Ureter (tissue), 1 donor: Measurements from ENCODE around the gene OR52E1. TPM values are rescaled to one million over a fixed set of nuclear protein-coding genes. Genes with fewer than 3 reads are reported as not detected.
"Not testable (repeated sequence)": the region's sequence is repeated elsewhere in the genome, so short reads cannot be mapped to it uniquely, and the experiment has no call there.

Source experiments
- DNase-seq: peaks from one replicate; pipeline ENCODE4 v3.0.0-alpha.2; 2020; ENCODE audit warnings: low spot score
- total RNA-seq: library from RNA; stranded (reverse); gene quantifications from one replicate; pipeline ENCODE4 v1.2.4, GENCODE V29; 2023
- donor health status: DM: yes; HTN: yes; CAD: no.

Gene OR52E1
- not detected for total RNA-seq

DNA sequence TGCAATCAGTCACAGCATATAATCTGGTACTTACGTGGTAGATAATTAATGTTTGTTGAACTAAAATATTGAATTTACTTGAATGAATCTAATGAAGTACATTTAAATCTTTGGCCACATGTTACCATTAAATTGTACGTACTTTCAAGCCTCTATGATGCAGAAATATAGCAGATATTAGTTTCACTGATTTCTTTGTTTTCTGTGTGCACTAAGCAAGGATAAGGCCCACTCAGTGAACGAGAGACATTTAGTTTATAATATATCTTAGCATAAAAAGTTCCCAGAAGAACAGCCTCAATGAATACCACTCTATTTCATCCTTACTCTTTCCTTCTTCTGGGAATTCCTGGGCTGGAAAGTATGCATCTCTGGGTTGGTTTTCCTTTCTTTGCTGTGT, at the start of gene OR52E1:
TSS of gene OR52E1 (plus strand) at position 301 of the 400 bp plus-strand sequence.
- no peak for DNase-seq

DNA sequence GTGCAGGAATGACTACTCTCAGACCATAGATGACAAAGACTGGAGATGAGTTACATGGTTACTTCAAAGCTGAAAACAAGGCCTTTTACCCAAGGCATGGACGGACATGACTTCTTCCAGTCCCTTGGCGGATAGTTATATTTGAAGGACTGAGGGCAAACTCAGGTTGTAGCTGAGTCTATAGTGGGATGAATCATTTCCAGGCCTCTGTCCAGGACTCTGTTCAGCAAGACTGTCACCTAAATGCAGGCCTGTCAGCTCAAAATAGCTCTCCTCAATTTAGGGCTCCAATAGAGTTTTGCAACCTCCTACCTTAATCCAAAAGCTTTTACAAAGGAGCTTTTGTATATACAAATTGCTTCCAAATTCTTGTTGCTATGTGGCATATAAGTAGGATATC, 47.4 kb upstream of the OR52E1 start:
- no peak for DNase-seq

DNA sequence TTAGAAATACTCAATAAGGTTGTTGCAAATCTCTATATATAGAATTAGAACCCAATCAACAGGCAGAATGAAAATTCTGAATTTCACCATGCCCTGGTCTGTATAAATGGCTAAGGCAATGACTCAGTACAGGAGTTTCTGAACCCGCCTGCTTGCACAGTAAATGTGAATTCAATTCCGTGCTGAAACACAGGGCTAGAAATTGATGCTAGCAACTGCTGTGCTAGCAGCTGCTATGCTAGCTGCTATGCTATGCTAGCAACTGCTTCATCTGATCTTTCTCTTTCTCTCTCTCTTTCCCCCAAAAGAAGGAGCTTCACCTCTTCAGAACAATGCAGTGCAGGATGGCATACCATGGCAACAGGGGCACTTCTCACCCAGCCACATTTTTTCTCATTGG, 32.7 kb upstream of the OR52E1 start:
- no peak for DNase-seq

DNA sequence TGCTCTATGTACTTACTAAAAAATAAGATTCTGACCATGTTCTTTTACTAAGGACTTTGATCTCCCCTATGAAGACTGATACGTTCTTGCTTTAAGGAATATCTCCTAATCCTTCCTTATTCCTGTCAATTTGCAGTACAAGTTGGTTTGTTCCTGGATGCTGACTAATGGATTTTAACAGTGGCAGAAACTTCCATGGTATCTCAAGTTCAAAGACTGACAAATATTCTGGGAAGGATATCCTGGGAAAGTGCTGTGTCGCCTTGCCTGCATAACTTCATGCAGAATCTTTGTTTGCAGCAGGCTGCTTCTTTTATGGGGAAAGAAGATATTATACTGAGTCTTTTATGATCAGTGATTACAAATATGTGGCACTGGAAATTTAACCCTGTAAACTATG, 31.4 kb upstream of the OR52E1 start:
- no peak for DNase-seq

DNA sequence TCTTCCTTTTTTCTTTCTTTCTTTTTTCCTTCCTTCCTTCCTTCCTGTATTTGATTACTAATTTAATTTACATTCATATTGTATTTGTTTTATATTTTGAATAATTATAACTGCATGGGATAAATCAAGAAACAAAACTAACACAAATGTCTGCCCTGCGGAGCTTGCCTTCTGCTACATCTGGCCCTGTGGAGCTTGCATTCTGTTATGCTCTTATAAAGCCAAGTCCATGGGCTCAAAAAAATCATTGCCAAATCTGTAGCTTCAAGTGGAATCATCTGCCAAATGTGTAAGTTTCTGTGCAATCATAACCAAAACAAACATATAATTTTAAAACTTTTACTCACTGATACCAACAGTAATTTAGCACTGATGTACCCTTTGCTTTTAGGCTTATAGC, 31.0 kb upstream of the OR52E1 start:
- DNase-seq = no peak

- DNase-seq = no peak
These were observed 28.5 kb upstream of the OR52E1 start for GRCh38 chr11:5040876-5041275.

- DNase-seq = no peak
These were observed 27.3 kb upstream of the OR52E1 start for GRCh38 chr11:5042091-5042490.

GRCh38 chr11:5043380-5043779, 26.0 kb upstream of the OR52E1 start:
- DNase-seq = no peak

DNA sequence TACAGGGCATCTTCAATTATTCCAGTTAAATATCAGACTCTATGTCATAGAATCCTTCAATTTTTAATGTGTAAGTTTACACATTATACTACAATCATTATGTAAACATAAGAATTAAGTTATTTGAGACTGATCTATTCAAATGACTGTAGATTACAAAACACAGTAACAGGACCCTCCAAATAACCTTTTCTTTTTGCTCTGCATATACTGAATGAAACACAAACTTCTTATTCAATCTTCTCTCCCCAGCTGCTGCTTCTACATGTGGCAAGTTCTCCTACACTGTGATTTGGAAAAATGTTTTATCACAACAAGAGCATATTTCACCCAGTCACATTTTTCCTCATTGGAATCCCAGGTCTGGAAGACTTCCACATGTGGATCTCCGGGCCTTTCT, 23.1 kb upstream of the OR52E1 start, which contains the start of gene OR52J3:
TSS of gene OR52J3 (plus strand) at position 301 of the 400 bp plus-strand sequence. CDS start at position 301, 0 bp downstream.
- DNase-seq = no peak

DNA sequence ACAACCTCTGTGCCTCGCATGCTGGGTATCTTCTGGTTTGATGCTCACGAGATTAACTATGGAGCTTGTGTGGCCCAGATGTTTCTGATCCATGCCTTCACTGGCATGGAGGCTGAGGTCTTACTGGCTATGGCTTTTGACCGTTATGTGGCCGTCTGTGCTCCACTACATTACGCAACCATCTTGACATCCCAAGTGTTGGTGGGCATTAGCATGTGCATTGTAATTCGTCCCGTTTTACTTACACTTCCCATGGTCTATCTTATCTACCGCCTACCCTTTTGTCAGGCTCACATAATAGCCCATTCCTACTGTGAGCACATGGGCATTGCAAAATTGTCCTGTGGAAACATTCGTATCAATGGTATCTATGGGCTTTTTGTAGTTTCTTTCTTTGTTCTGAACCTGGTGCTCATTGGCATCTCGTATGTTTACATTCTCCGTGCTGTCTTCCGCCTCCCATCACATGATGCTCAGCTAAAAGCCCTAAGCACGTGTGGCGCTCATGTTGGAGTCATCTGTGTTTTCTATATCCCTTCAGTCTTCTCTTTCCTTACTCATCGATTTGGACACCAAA, 22.5 kb upstream of the OR52E1 start:
- DNase-seq = no peak

- not testable (repeated sequence) for DNase-seq
These were observed 10.7 kb upstream of the OR52E1 start for GRCh38 chr11:5058679-5059078.

GRCh38 chr11:5059391-5059790, 10.0 kb upstream of the OR52E1 start, which contains the start of gene OR52E2:
Gene OR52E2, minus strand, starts transcription at chr11:5059627. Its CDS starts 0 bp downstream, at chr11:5059627.
- DNase-seq = no peak

DNA sequence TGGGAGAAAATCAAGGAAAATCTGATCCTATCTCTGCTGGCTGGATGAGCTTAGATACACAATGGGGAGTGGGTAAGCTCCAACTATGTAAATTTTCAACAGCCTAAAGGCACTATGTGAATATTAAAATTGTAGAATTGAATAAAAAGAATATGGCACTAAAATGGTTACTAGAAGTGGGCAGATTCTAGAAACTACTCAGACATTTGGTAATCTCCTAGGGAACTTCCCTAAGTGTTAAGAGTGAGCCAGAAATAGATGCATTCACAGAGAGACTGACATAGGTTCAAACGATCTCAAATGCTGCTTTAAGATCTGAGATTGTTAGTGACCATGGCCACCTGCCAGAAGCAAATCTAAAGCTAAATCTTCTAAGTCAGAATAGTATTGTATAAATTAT, 4.3 kb upstream of the OR52E1 start:
- no peak for DNase-seq

- DNase-seq = no peak
These were observed 2.4 kb downstream of the OR52E1 start for GRCh38 chr11:5071799-5072198.

DNA sequence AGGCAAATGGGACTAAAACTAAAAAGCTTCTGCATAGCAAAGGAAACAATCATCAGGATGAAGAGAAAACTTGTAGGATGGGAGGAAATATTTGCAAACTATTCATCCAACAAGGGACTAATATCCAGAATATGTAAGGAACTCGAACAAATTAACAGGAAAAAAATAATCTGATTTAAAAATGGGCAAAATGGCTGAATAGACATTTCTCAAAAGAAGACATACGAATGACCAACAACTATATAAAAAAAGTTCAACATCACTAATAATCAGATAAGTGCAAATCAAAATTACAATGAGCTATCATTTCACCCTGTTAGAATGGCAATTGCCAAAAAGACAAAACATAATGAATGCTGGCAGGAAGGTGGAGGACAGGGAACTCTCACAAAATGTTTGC, 12.0 kb downstream of the OR52E1 start:
- DNase-seq = no peak

DNA sequence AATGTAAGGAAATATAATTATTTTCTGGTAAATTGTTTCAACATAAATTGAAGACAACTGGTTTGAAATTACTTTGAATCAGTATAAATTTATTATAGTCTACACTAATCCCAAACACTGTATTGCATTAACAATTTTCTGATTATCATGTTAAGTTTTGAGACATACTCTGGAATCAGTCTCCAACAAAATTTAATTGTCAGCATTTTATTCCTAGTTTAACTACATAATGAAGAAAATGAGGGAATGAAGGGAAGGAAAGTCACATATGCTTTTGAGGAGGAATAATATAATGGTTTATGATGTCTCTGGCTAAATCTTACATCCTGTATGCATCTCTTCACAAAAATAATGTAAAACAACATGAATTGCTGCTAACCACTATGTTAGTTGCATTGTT, 14.2 kb downstream of the OR52E1 start:
- DNase-seq = no peak

- no peak for DNase-seq
These were observed 19.2 kb downstream of the OR52E1 start for GRCh38 chr11:5088556-5088955.

DNA sequence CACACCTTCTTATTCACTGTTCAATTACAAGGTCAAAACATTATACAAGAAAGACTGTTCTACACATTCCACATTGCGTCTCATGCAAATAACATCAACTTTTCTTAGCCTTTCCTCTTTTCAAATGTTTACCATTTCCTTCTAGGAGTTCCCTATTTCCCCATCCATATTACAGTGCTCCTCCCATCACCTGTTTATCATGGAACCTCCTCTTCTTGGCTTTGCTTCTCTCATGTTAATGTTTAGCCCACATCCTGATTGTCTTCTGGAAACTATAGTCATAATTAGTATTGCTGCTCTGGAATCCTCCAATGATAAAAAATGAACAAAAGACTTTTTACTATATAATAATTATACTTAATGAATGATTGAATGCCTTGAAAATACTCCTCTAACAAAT, 21.3 kb downstream of the OR52E1 start:
- no peak for DNase-seq

- no peak for DNase-seq
These were observed 23.6 kb downstream of the OR52E1 start for GRCh38 chr11:5092821-5093585.

DNA sequence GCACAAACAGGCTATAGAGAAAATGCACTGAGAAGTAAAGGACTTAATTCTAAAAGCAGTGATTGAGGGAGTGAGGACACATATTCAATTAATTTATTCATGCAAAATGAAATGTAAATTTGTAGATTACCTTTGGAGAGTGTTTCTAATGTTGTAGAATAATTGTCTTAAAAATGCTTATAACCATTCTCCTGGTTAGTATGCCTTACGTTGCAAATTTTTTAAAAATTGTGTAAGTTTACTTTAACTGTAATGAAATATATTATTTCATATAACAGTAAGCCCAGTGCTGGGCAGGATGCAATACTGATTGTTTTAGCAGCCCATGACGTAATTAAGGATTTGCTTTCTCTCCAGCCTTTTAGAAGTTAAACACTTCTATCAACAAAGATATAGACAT, 26.6 kb downstream of the OR52E1 start:
- no peak for DNase-seq

- DNase-seq = no peak
These were observed 32.9 kb downstream of the OR52E1 start for GRCh38 chr11:5102246-5102645.

- DNase-seq = no peak
These were observed 33.7 kb downstream of the OR52E1 start for GRCh38 chr11:5103066-5103465.

- DNase-seq = no peak
These were observed 37.9 kb downstream of the OR52E1 start for GRCh38 chr11:5107285-5107684.
